ENCODE data around the gene KIF2A.

- TF ChIP-seq REST (IDR thresholded peaks at IDR 0.05; ENCODE audit: low read depth) = no peak
- no peak for TF ChIP-seq TAF1 (IDR thresholded peaks at IDR 0.05; ENCODE audit: low read depth)
- no peak for TF ChIP-seq YY1 (IDR thresholded peaks at IDR 0.05; ENCODE audit: low read depth)
- no peak for TF ChIP-seq EGR1 (IDR thresholded peaks at IDR 0.05)
- peak; percentile 65; the same call in 1 of the 2 replicates for TF ChIP-seq MAX (IDR thresholded peaks at IDR 0.05)
- TF ChIP-seq TCF12 (IDR thresholded peaks at IDR 0.05; ENCODE audit: low read depth) = no peak
- no peak for TF ChIP-seq EP300 (IDR thresholded peaks at IDR 0.05; ENCODE audit: borderline replicate concordance)
- no peak for TF ChIP-seq NFIC (IDR thresholded peaks at IDR 0.05)
- no peak for TF ChIP-seq CREB1 (IDR thresholded peaks at IDR 0.05; ENCODE audit: low read depth)
Observed at GRCh38 chr5:62306896-62307689, 1.1 kb downstream of the KIF2A start.

Data from Ishikawa (cell line).